Activated CD4-positive, alpha-beta T cell treated with anti-CD3 and anti-CD28 coated beads, Interleukin-2, amount 50 U/mL, for 48 hours (primary cell): Measurements from ENCODE around the gene TUBA1C.
"Not testable (repeated sequence)": the region's sequence is repeated elsewhere in the genome, so short reads cannot be mapped to it uniquely, and the experiment has no call there.

Experiments
- DNase-seq, 2 experiments: peaks; one replicate each; pipeline ENCODE4 v3.0.0-alpha.2; 2020

Gene TUBA1C

DNA sequence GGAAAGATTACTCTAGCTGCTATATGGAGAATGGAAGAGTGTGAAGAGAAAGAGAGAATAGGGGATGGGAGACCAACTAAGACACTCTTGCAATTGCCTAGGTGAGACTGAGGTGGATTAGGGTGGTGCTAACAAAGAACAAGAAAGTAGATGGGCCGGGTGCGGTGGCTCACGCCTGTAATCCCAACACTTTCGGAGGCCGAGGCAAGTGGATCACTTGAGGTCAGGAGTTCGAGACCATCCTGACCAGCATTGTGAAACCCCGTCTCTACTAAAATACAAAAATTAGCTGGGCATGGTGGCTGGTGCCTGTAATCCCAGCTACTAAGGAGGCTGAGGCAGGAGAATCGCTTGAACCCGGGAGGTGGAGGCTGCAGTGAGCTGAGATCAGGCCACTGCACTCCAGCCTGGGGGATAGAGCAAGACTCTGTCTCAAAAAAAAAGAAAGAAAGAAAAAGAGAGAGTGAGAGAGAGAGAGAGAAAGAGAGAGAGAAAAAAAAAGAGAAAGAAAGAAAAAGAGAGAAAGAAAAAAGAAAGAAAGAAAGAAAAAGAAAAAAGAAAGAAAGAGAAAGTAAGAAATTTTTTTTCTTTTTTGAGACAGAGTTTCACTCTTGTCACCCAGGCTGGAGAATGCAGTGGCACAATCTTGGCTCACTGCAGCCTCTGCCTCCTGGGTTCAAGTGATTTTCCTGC lies 55.7 kb downstream of the TUBA1C start:
- not testable (repeated sequence) for DNase-seq

DNA sequence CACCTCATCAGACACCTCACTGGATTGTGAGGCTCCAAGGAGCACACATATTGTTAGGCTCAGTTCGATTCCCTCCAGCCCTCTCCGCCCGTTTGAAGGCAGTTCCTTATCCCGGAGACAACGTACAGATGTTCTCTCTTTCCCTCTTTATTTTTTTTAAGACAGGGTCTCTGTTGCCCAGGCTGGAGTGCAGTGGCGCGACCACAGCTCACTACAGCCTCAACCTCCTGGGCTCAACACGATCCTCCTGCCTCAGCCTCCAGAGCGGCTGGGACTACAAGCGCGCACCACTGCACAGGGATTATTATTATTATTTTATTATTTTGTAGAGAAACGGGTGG lies 57.5 kb downstream of the TUBA1C start:
- no peak for DNase-seq

DNA sequence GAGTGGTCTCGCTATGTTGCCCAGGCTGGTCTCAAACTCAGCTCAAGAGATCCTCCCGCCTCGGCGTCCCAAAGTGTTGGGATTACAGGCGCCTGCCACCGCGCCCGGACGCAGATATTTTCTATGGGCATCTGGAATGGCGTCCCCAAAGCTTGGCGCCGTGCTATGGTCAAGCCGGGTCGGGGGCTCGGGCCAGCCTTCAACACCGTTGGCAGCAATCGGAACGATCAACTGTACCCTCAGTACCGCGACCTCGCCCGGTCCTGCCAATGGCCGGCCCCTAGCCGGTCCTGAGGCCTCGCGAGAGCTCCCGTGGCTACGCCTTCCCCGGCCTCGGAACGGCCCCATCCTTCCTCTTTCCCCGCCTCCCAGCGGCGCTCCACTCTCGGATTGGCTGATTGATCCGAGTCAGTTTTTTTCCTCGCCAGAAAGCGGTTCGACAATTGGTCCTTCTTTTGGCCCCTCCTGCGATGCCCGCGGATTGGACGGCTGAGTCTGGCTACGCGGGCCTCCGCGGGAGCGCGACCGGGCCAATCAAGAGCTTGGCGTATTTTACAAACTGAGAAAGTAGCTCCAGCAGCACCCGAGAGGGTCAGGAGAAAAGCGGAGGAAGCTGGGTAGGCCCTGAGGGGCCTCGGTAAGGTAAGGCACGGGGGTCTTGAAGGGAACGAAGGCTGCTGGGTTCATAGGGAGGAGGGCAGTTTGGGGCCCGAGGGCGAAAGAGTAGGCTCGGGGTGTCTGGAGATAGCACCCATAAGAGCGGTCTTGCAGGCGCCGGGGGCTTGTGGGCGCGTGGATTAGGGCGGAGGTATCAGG lies 58.0 kb downstream of the TUBA1C start, which contains the start of gene TROAP:
Gene TROAP, plus strand, starts transcription at position 548 of the 816 bp plus-strand sequence. CDS start 354 bp downstream, outside the sequence.
- peak; percentile 96 to 97 for DNase-seq

DNA sequence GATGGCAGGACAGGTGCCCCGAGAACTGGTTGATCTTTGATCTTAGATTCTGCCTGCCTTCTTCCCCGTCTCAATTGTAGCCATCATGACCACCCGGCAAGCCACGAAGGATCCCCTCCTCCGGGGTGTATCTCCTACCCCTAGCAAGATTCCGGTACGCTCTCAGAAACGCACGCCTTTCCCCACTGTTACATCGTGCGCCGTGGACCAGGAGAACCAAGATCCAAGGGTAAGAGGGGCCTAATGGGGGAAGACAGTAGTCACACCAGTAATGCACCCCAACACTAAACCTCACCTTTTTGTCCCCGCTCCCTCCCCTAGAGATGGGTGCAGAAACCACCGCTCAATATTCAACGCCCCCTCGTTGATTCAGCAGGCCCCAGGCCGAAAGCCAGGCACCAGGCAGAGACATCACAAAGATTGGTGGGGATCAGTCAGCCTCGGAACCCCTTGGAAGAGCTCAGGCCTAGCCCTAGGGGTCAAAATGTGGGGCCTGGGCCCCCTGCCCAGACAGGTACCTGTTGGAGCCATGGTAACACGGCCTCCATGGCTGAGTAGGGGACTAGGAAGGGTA lies 58.7 kb downstream of the TUBA1C start:
- no peak for DNase-seq
